ENCODE data around the gene SLC40A1. TPM values are rescaled to one million over a fixed set of nuclear protein-coding genes. Genes with fewer than 3 reads are reported as not detected.

The SLC40A1 gene
- total RNA-seq, 1 donor from 2014 or later = 11.4 TPM

DNA sequence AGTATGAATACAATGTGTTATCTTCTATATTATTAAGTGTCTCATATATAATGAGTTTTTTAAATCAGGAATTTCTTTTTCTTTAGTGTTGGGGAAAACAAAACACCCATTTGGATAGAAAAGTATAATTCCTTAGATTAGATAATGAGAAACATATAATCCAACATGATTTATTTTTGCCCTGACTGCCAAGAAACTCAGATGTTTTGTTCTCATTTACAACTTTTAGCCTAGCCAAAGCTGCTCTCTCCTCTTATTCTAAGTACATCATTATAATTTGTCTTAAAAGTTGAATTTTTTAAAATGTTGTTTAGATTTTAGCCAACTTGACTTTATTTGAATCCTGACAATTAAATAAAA is 68.6 kb downstream of the SLC40A1 start:
- no peak for DNase-seq (ENCODE audit: extremely low spot score, unreplicated experiment)
- TF ChIP-seq, protein P1, sequence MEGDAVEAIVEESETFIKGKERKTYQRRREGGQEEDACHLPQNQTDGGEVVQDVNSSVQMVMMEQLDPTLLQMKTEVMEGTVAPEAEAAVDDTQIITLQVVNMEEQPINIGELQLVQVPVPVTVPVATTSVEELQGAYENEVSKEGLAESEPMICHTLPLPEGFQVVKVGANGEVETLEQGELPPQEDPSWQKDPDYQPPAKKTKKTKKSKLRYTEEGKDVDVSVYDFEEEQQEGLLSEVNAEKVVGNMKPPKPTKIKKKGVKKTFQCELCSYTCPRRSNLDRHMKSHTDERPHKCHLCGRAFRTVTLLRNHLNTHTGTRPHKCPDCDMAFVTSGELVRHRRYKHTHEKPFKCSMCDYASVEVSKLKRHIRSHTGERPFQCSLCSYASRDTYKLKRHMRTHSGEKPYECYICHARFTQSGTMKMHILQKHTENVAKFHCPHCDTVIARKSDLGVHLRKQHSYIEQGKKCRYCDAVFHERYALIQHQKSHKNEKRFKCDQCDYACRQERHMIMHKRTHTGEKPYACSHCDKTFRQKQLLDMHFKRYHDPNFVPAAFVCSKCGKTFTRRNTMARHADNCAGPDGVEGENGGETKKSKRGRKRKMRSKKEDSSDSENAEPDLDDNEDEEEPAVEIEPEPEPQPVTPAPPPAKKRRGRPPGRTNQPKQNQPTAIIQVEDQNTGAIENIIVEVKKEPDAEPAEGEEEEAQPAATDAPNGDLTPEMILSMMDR (IDR thresholded peaks at IDR 0.05) = no peak
- Mint-ChIP-seq H3K4me1 (ENCODE audit: unreplicated experiment) (peaks cover 4% of the 10 kb centered on the region), H3K9me3 (ENCODE audit: unreplicated experiment) (peaks cover 8% of the 10 kb centered on the region), H3K27me3 (ENCODE audit: unreplicated experiment) (no peaks in the 10 kb centered on the region), H3K4me3 (ENCODE audit: unreplicated experiment) (no peak overlapping the region), H3K36me3 (ENCODE audit: unreplicated experiment) (peaks cover 3% of the 10 kb centered on the region), H3K27ac (ENCODE audit: unreplicated experiment) (no peak overlapping the region)

DNA sequence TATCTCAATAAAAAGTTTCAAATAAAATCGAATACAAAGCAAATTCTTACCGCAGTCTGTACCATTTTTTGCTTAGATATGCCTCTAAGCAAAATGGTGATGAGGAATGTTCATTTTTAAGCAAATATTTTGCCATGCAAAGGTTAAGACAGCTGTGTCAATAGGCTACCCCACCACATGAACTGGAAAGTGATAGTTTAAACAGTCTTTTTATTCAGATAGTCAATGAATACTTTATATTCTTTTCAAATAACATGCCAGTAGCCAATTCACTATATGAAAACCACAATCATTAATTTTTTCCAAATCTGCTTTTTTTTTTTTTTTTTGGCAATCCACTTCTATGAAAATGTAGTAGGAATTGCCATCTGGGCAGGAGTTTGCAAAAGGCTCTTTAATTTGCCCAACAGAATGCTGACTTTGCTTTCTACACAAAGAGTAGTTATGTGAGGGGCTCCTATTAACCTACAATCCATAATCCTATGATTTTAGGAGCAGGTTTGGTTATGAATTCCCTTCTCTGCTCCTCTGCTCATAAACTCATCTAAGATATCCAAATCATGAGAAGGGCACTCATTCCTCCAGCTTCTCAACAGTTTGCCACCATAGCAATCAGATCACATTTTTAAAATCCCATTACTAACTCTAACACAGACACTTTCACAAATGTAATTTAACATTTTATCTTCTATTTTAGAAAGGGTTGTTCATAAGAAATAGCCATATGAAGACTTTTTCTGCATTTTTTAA is 69.2 kb downstream of the SLC40A1 start:
- TF ChIP-seq, protein P1 (IDR thresholded peaks at IDR 0.05) = no peak
- peaks cover 4% of the 10 kb centered on the region for H3K4me1 Mint-ChIP-seq (ENCODE audit: unreplicated experiment)
- H3K9me3 Mint-ChIP-seq (ENCODE audit: unreplicated experiment) = peaks cover 8% of the 10 kb centered on the region
- no peaks in the 10 kb centered on the region for H3K27me3 Mint-ChIP-seq (ENCODE audit: unreplicated experiment)
- no peak for DNase-seq (ENCODE audit: extremely low spot score, unreplicated experiment)
- H3K4me3 Mint-ChIP-seq (ENCODE audit: unreplicated experiment) = no peak overlapping the region
- H3K27ac Mint-ChIP-seq (ENCODE audit: unreplicated experiment) = no peak overlapping the region
- peaks cover 3% of the 10 kb centered on the region for H3K36me3 Mint-ChIP-seq (ENCODE audit: unreplicated experiment)

Other genes with a start within 250 kb of the SLC40A1 start
- 38.8 and 41.0 TPM in 2 replicates for gene WDR75, start 139.3 kb downstream of the SLC40A1 start, total RNA-seq
- 46.0 and 47.6 TPM in 2 replicates for gene ASNSD1, start 80.7 kb upstream of the SLC40A1 start, total RNA-seq
- gene ANKAR, start 93.9 kb upstream of the SLC40A1 start, total RNA-seq = 5.7 and 6.0 TPM in 2 replicates
- 10.0 and 10.6 TPM in 2 replicates for gene OSGEPL1, start 182.0 kb upstream of the SLC40A1 start, total RNA-seq
- 63.7 and 71.9 TPM in 2 replicates for gene ORMDL1, start 203.6 kb upstream of the SLC40A1 start, total RNA-seq
- gene PMS1, start 203.7 kb upstream of the SLC40A1 start, total RNA-seq = 31.6 and 36.8 TPM in 2 replicates

Data from osteocyte (in vitro differentiated cells).